A549 treated with GW870086 at 1 μM for 4 hours (cell line): ENCODE data around the gene KYNU. TPM values are rescaled to one million over a fixed set of nuclear protein-coding genes. Genes with fewer than 3 reads are reported as not detected.

Source experiments
- total RNA-seq: library from RNA; stranded (reverse); fragments of 200-300 nt; extraction: Qiagen RNA extraction; gene quantifications from 5 replicates; pipeline ENCODE4 v1.2.3, GENCODE V29; 2022; ENCODE audit warnings: low read depth

Gene KYNU
- total RNA-seq = 256 to 305 TPM (median 269 TPM) in 5 replicates

DNA sequence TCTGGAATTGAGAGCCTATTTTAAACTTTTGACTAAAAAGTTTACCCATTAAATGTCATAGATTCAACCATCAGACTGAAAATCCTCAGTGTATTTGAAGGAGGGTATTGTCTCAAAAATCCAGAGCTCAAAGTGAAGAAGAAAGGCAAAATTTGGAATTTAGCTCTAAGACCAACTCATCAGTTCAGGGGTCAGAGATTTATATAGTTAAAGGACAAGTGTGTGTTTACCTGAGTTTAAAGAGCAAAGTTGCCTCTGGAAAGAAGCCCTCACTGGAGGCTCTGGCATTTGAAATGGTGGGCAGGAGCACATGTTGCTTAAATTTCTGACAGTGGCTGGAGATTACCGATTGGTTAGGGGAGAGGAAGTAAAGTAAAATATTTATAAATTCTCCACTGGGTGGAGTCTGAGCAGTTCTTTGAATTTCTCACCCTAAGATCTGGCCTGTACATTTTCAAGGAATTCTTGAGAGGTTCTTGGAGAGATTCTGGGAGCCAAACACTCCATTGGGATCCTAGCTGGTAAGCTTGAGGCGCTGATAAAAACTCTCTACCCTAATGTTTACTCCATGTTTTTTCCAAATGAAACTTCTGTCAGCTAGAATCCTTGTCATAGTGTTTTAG lies at the start of gene KYNU:
TSS of gene KYNU (plus strand) at position 449 of the 623 bp plus-strand sequence. CDS start 7,704 bp downstream, outside the sequence.

